HepG2 (cell line): ENCODE results near the gene SLC34A3. TPM values are rescaled to one million over a fixed set of nuclear protein-coding genes. Genes with fewer than 3 reads are reported as not detected.

Source experiments
- AFF4 ChIP-seq: sonication (generic); formaldehyde crosslinking; IDR thresholded peaks from 2 replicates; pipeline ENCODE4 v1.4.0; 2020; ENCODE audit warnings: missing genetic modification reagents
- GRHL1 ChIP-seq: sonication (generic); formaldehyde crosslinking; conservative IDR thresholded peaks from 2 replicates; pipeline ENCODE4 v1.8.0; 2022; ENCODE audit warnings: missing genetic modification reagents
- HOXA9 ChIP-seq: sonication (generic); formaldehyde crosslinking; IDR thresholded peaks from 2 replicates; pipeline ENCODE4 v1.8.1; 2022; ENCODE audit warnings: missing genetic modification reagents, mild to moderate bottlenecking, moderate library complexity, borderline replicate concordance
- JUND ChIP-seq: sonication (generic); formaldehyde crosslinking; IDR thresholded peaks from 2 replicates; pipeline ENCODE4 v1.8.0; 2022; ENCODE audit warnings: mild to moderate bottlenecking, missing genetic modification reagents
- LCORL ChIP-seq, 2 experiments: fragments of 450-650 bp in 1 of 2; sonication (generic) in 1 of 2; formaldehyde crosslinking in 1 of 2; IDR thresholded peaks; 2 replicates each; pipeline versions ENCODE4 v1.5.0 to v1.6.1; 2017 to 2020; ENCODE audit warnings: antibody characterized with exemption in 1 of 2, missing genetic modification reagents in 1 of 2
- LRRFIP1 ChIP-seq: sonication (generic); formaldehyde crosslinking; conservative IDR thresholded peaks from 2 replicates; pipeline ENCODE4 v1.4.0; 2020; ENCODE audit warnings: missing genetic modification reagents
- MXI1 ChIP-seq: IDR thresholded peaks from 3 replicates; pipeline ENCODE4 v1.6.1; 2012; ENCODE audit warnings: low read depth, low read length, inconsistent platforms, borderline replicate concordance
- RFX5 ChIP-seq: IDR thresholded peaks from 2 replicates; pipeline ENCODE4 v1.6.1; 2011; ENCODE audit warnings: low read depth, low read length, improper control_type of control experiment
- ZFX ChIP-seq: sonication (generic); formaldehyde crosslinking; IDR thresholded peaks from 2 replicates; pipeline ENCODE4 v1.4.0; 2020; ENCODE audit warnings: mild to moderate bottlenecking, low read depth, missing genetic modification reagents, moderate library complexity
- ZNF282 ChIP-seq: fragments of 450-650 bp; IDR thresholded peaks from 2 replicates; pipeline ENCODE4 v1.6.1; 2018; ENCODE audit not compliant: partially characterized antibody
- ZNF329 ChIP-seq: sonication (generic); formaldehyde crosslinking; IDR thresholded peaks from 2 replicates; pipeline ENCODE4 v1.9.0; 2021; ENCODE audit warnings: low read depth, mild to moderate bottlenecking, missing genetic modification reagents
- ZNF335 ChIP-seq: sonication (generic); formaldehyde crosslinking; IDR thresholded peaks from 2 replicates; pipeline ENCODE4 v1.4.0; 2020; ENCODE audit warnings: missing genetic modification reagents
- ZNF414 ChIP-seq: sonication (generic); formaldehyde crosslinking; IDR thresholded peaks from 2 replicates; pipeline ENCODE4 v1.5.0; 2020; ENCODE audit warnings: missing genetic modification reagents
- polyA plus RNA-seq, 8 experiments: library from polyadenylated mRNA; depleted of rRNA in 3 of 8; stranded (reverse) in 7 of 8; unstranded in 1 of 8; fragments of >200 nt; fragmentation: Illumina TruSeq in 4 of 8; extraction: Trizol in 4 of 8; gene quantifications; 2 replicates each; pipeline versions ENCODE4 v1.2.1 to v1.2.3, GENCODE V29; 2011 to 2016; ENCODE audit warnings: low read depth in 4 of 8, missing spikeins in 1 of 8, mixed read lengths in 1 of 8; ENCODE audit not compliant: insufficient read depth in 1 of 8
- total RNA-seq, 5 experiments: library from RNA; depleted of rRNA; stranded (reverse); fragments of >200 nt; fragmentation: Illumina TruSeq; extraction: Trizol; gene quantifications; 2 replicates each; pipeline ENCODE4 v1.2.3, GENCODE V29; 2016; ENCODE audit warnings: low read depth in 1 of 5
- TF ChIP-seq, protein P1 (sequence below): IDR thresholded peaks from 2 replicates; pipeline ENCODE4 v1.4.0; 2020; ENCODE audit warnings: mild to moderate bottlenecking, missing genetic modification reagents

SLC34A3 gene
- total and polyA plus RNA-seq, 2 of the 13 experiments (the other 11 are each of a cell fraction or from before 2014, with no cell fraction given), result 0.07 to 1.0 TPM

- TF ChIP-seq RFX5 (no peak), LCORL (IDR thresholded peaks at IDR 0.05) (no peak), LCORL (CRISPR knock-in tag; IDR thresholded peaks at IDR 0.05) (0 out of 2 replicates have a peak, but pooled peaks have one; percentile 23), MXI1 (peak; percentile 90; the same call in 1 of the 3 replicates), AFF4 (CRISPR knock-in tag) (no peak), ZNF335 (CRISPR knock-in tag) (0 out of 2 replicates have a peak, but pooled peaks have one; percentile 56), JUND (CRISPR knock-in tag) (no peak), GRHL1 (CRISPR knock-in tag) (no peak; the same call in 1 of the 2 replicates), HOXA9 (CRISPR knock-in tag) (peak; percentile 54; the same call in 1 of the 2 replicates), ZNF282 (no peak), LRRFIP1 (CRISPR knock-in tag) (no peak), ZNF414 (CRISPR knock-in tag) (peak; percentile 16; the same call in 1 of the 2 replicates), ZFX (CRISPR knock-in tag) (peak; percentile 94), ZNF329 (no peak)
- TF ChIP-seq, protein P1, sequence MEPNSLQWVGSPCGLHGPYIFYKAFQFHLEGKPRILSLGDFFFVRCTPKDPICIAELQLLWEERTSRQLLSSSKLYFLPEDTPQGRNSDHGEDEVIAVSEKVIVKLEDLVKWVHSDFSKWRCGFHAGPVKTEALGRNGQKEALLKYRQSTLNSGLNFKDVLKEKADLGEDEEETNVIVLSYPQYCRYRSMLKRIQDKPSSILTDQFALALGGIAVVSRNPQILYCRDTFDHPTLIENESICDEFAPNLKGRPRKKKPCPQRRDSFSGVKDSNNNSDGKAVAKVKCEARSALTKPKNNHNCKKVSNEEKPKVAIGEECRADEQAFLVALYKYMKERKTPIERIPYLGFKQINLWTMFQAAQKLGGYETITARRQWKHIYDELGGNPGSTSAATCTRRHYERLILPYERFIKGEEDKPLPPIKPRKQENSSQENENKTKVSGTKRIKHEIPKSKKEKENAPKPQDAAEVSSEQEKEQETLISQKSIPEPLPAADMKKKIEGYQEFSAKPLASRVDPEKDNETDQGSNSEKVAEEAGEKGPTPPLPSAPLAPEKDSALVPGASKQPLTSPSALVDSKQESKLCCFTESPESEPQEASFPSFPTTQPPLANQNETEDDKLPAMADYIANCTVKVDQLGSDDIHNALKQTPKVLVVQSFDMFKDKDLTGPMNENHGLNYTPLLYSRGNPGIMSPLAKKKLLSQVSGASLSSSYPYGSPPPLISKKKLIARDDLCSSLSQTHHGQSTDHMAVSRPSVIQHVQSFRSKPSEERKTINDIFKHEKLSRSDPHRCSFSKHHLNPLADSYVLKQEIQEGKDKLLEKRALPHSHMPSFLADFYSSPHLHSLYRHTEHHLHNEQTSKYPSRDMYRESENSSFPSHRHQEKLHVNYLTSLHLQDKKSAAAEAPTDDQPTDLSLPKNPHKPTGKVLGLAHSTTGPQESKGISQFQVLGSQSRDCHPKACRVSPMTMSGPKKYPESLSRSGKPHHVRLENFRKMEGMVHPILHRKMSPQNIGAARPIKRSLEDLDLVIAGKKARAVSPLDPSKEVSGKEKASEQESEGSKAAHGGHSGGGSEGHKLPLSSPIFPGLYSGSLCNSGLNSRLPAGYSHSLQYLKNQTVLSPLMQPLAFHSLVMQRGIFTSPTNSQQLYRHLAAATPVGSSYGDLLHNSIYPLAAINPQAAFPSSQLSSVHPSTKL (CRISPR knock-in tag), result peak; percentile 49; the same call in 1 of the 2 replicates
Measured at GRCh38 chr9:137205126-137206069, 25.3 kb upstream of the SLC34A3 start, which contains the start of the genes NDOR1 and TMEM203 (continued).
